G401.6 (cell line): ENCODE measurements around the gene CNTNAP2.

Experiments used
- FAIRE-seq: peaks from 2 replicates; lab custom pipeline; 2012; peaks lifted over from hg19 to GRCh38; lab: Jason Lieb, UNC

Gene CNTNAP2

GRCh38 chr7:146606628-146607027, 490.0 kb downstream of the CNTNAP2 start:
- no peak for FAIRE-seq

GRCh38 chr7:146619641-146620040, 503.0 kb downstream of the CNTNAP2 start:
- FAIRE-seq = no peak

- no peak for FAIRE-seq
Observed at GRCh38 chr7:146626912-146627311, 510.3 kb downstream of the CNTNAP2 start.

GRCh38 chr7:146635205-146636032, 518.8 kb downstream of the CNTNAP2 start:
- no peak for FAIRE-seq

GRCh38 chr7:146636033-146636356, 519.4 kb downstream of the CNTNAP2 start:
- FAIRE-seq = no peak

GRCh38 chr7:146636581-146636980, 520.0 kb downstream of the CNTNAP2 start:
- FAIRE-seq = no peak

GRCh38 chr7:146639291-146639690, 522.7 kb downstream of the CNTNAP2 start:
- FAIRE-seq = no peak

GRCh38 chr7:146641491-146641890, 524.9 kb downstream of the CNTNAP2 start:
- FAIRE-seq = no peak

GRCh38 chr7:146645383-146645976, 528.9 kb downstream of the CNTNAP2 start:
- FAIRE-seq = no peak

GRCh38 chr7:146647445-146647844, 530.8 kb downstream of the CNTNAP2 start:
- FAIRE-seq = no peak

- FAIRE-seq = no peak
Observed at GRCh38 chr7:146652176-146652575, 535.6 kb downstream of the CNTNAP2 start.

GRCh38 chr7:146654048-146654447, 537.4 kb downstream of the CNTNAP2 start:
- no peak for FAIRE-seq

- FAIRE-seq = no peak
Observed at GRCh38 chr7:146655928-146656797, 539.6 kb downstream of the CNTNAP2 start.

GRCh38 chr7:146656988-146657387, 540.4 kb downstream of the CNTNAP2 start:
- FAIRE-seq = no peak

- FAIRE-seq = no peak
Observed at GRCh38 chr7:146658604-146659003, 542.0 kb downstream of the CNTNAP2 start.

GRCh38 chr7:146659732-146660131, 543.1 kb downstream of the CNTNAP2 start:
- no peak for FAIRE-seq

- no peak for FAIRE-seq
Observed at GRCh38 chr7:146660839-146661238, 544.2 kb downstream of the CNTNAP2 start.

GRCh38 chr7:146661435-146661834, 544.8 kb downstream of the CNTNAP2 start:
- no peak for FAIRE-seq

- no peak for FAIRE-seq
Observed at GRCh38 chr7:146661929-146662328, 545.3 kb downstream of the CNTNAP2 start.

- FAIRE-seq = no peak
Observed at GRCh38 chr7:146665023-146665422, 548.4 kb downstream of the CNTNAP2 start.

- no peak for FAIRE-seq
Observed at GRCh38 chr7:146670532-146670931, 553.9 kb downstream of the CNTNAP2 start.

- no peak for FAIRE-seq
Observed at GRCh38 chr7:146681487-146681886, 564.9 kb downstream of the CNTNAP2 start.

GRCh38 chr7:146683439-146683838, 566.8 kb downstream of the CNTNAP2 start:
- FAIRE-seq = no peak
